ENCODE measurements around the gene LHFPL3.
A peak's percentile ranks its signal among the peaks of the same experiment; 100 is the strongest.

The LHFPL3 gene

GRCh38 chr7:104852386-104852785, 524.0 kb downstream of the LHFPL3 start:
- no peak for DNase-seq

- no peak for DNase-seq
Observed at GRCh38 chr7:104855861-104856260, 527.5 kb downstream of the LHFPL3 start.

GRCh38 chr7:104857458-104858425, 529.3 kb downstream of the LHFPL3 start:
- DNase-seq: no peak

GRCh38 chr7:104859754-104860426, 531.5 kb downstream of the LHFPL3 start:
- DNase-seq: no peak

- no peak for DNase-seq
Observed at GRCh38 chr7:104861729-104862390, 533.5 kb downstream of the LHFPL3 start.

GRCh38 chr7:104862719-104863118, 534.3 kb downstream of the LHFPL3 start:
- DNase-seq: no peak

GRCh38 chr7:104873401-104873800, 545.0 kb downstream of the LHFPL3 start:
- DNase-seq: no peak

- no peak for DNase-seq
Observed at GRCh38 chr7:104878577-104878976, 550.2 kb downstream of the LHFPL3 start.

- DNase-seq: no peak
Observed at GRCh38 chr7:104883248-104883717, 554.9 kb downstream of the LHFPL3 start.

- peak; percentile 76 for DNase-seq
Observed at GRCh38 chr7:104883718-104884452, 555.5 kb downstream of the LHFPL3 start.

- no peak for DNase-seq
Observed at GRCh38 chr7:104886651-104887050, 558.2 kb downstream of the LHFPL3 start.

GRCh38 chr7:104890216-104890615, 561.8 kb downstream of the LHFPL3 start:
- DNase-seq: no peak

- DNase-seq: no peak
Observed at GRCh38 chr7:104891949-104892348, 563.5 kb downstream of the LHFPL3 start.

- DNase-seq: no peak
Observed at GRCh38 chr7:104894314-104894713, 565.9 kb downstream of the LHFPL3 start.

GRCh38 chr7:104894726-104895521, 566.5 kb downstream of the LHFPL3 start:
- no peak for DNase-seq

GRCh38 chr7:104895522-104896236, 567.3 kb downstream of the LHFPL3 start:
- no peak for DNase-seq

GRCh38 chr7:104898434-104898833, 570.0 kb downstream of the LHFPL3 start:
- no peak for DNase-seq

GRCh38 chr7:104900525-104901239, 572.3 kb downstream of the LHFPL3 start:
- no peak for DNase-seq

- no peak for DNase-seq
Observed at GRCh38 chr7:104901240-104901619, 572.8 kb downstream of the LHFPL3 start.

- DNase-seq: no peak
Observed at GRCh38 chr7:104902183-104902582, 573.8 kb downstream of the LHFPL3 start.
